Thymus (tissue), 11 donors: ENCODE results near the gene ENTHD1. TPM values are rescaled to one million over a fixed set of nuclear protein-coding genes. Genes with fewer than 3 reads are reported as not detected.
A peak's percentile ranks its signal among the peaks of the same experiment; 100 is the strongest.

Source experiments
- DNase-seq, 9 donors: peaks; one replicate each; pipeline ENCODE4 v3.0.0-alpha.2; 2013; ENCODE audit warnings: low spot score in 9 of 9, low read depth in 6 of 9, missing footprints in 1 of 9
- H3K27ac ChIP-seq, 2 donors: one replicate each; pipeline ENCODE4 v1.5.1; 2013; ENCODE audit warnings: control low read depth in 1 of 2, low read depth in 1 of 2, low read length in 1 of 2, mild to moderate bottlenecking in 1 of 2, moderate library complexity in 1 of 2
- H3K27me3 ChIP-seq, 2 donors: one replicate each; pipeline ENCODE4 v1.5.1; 2013; ENCODE audit warnings: low read length in 1 of 2; ENCODE audit not compliant: control insufficient read depth in 2 of 2, insufficient read depth in 1 of 2
- H3K36me3 ChIP-seq, 2 donors: one replicate each; pipeline ENCODE4 v1.5.1; 2013; ENCODE audit warnings: low read length in 1 of 2, mild to moderate bottlenecking in 1 of 2, moderate library complexity in 1 of 2; ENCODE audit not compliant: control insufficient read depth in 2 of 2, insufficient read depth in 2 of 2
- H3K4me1 ChIP-seq, 2 donors: one replicate each; pipeline ENCODE4 v1.5.1; 2013; ENCODE audit warnings: low read length in 2 of 2; ENCODE audit not compliant: control insufficient read depth in 2 of 2, insufficient read depth in 2 of 2
- H3K4me3 ChIP-seq, 2 donors: one replicate each; pipeline ENCODE4 v1.5.1; 2013; ENCODE audit warnings: low read length in 2 of 2, control low read depth in 1 of 2, mild to moderate bottlenecking in 1 of 2
- H3K9me3 ChIP-seq, 2 donors: one replicate each; pipeline ENCODE4 v1.5.1; 2013; ENCODE audit warnings: low read length in 1 of 2, mild to moderate bottlenecking in 1 of 2; ENCODE audit not compliant: control insufficient read depth in 2 of 2, insufficient read depth in 1 of 2
- WGBS: extraction: QIAGEN DNeasy Blood & Tissue Kit; methylation state at CpG from one replicate; pipeline ENCODE4 v1.1.7; 2013; 5-methylcytosine and 5-hydroxymethylcytosine counted together
- polyA plus RNA-seq: library from polyadenylated mRNA; stranded (reverse); fragments of 200-250 nt; gene quantifications from one replicate; pipeline ENCODE4 v1.2.3, GENCODE V29; 2013
- total RNA-seq: library from RNA; stranded (reverse); fragments of 120-200 nt; gene quantifications from one replicate; pipeline ENCODE4 v1.2.4, GENCODE V29; 2013
- donor health status: healthy.

The ENTHD1 gene
- total and polyA plus RNA-seq, 2 donors = 0.85 to 1.2 TPM

- H3K9me3 ChIP-seq = no peaks in the 10 kb centered on the region
- no peak overlapping the region for H3K4me3 ChIP-seq
- no peaks in the 10 kb centered on the region for H3K36me3 ChIP-seq
- peaks cover 0 to 23% of the 10 kb centered on the region in 2 donors for H3K27me3 ChIP-seq
- H3K27ac ChIP-seq = peak overlapping the region in 1 of 2 donors; percentile 20
- no peak for DNase-seq
- WGBS = 98% methylated on average over 9 of the region's 9 CpGs
- H3K4me1 ChIP-seq = no peaks in the 10 kb centered on the region
Measured at GRCh38 chr22:39724857-39725256, 168.7 kb downstream of the ENTHD1 start.

- WGBS = 96% methylated on average over 4 of the region's 4 CpGs
- H3K36me3 ChIP-seq = no peaks in the 10 kb centered on the region
- no peak for DNase-seq
- H3K9me3 ChIP-seq = no peaks in the 10 kb centered on the region
- no peak overlapping the region for H3K4me3 ChIP-seq
- H3K27me3 ChIP-seq = peaks cover 0 to 23% of the 10 kb centered on the region in 2 donors
- H3K4me1 ChIP-seq = no peaks in the 10 kb centered on the region
- no peak overlapping the region for H3K27ac ChIP-seq
Measured at GRCh38 chr22:39724390-39724789, 169.2 kb downstream of the ENTHD1 start.

GRCh38 chr22:39723899-39724351 lies 169.6 kb downstream of the ENTHD1 start:
- DNase-seq = no peak
- Histone ChIP-seq H3K36me3 (no peaks in the 10 kb centered on the region), H3K27ac (no peak overlapping the region), H3K9me3 (no peaks in the 10 kb centered on the region), H3K4me1 (no peaks in the 10 kb centered on the region), H3K27me3 (peaks cover 0 to 21% of the 10 kb centered on the region in 2 donors), H3K4me3 (no peak overlapping the region)
- WGBS = 95% methylated on average over 3 of the region's 3 CpGs

GRCh38 chr22:39723463-39723862 lies 170.1 kb downstream of the ENTHD1 start:
- H3K27ac ChIP-seq = no peak overlapping the region
- 95% methylated on average over 10 of the region's 10 CpGs for WGBS
- no peak overlapping the region for H3K4me3 ChIP-seq
- H3K27me3 ChIP-seq = peaks cover 0 to 21% of the 10 kb centered on the region in 2 donors
- H3K36me3 ChIP-seq = no peaks in the 10 kb centered on the region
- DNase-seq = no peak
- no peaks in the 10 kb centered on the region for H3K9me3 ChIP-seq
- no peaks in the 10 kb centered on the region for H3K4me1 ChIP-seq

- no peaks in the 10 kb centered on the region for H3K4me1 ChIP-seq
- WGBS = 83% methylated on average over 4 of the region's 4 CpGs
- no peak for DNase-seq
- no peaks in the 10 kb centered on the region for H3K36me3 ChIP-seq
- no peak overlapping the region for H3K4me3 ChIP-seq
- peaks cover 0 to 19% of the 10 kb centered on the region in 2 donors for H3K27me3 ChIP-seq
- no peak overlapping the region for H3K27ac ChIP-seq
- no peaks in the 10 kb centered on the region for H3K9me3 ChIP-seq
Measured at GRCh38 chr22:39722501-39722900, 171.1 kb downstream of the ENTHD1 start.

- Histone ChIP-seq H3K4me1 (no peaks in the 10 kb centered on the region), H3K27me3 (peaks cover 0 to 18% of the 10 kb centered on the region in 2 donors), H3K9me3 (no peaks in the 10 kb centered on the region), H3K36me3 (no peaks in the 10 kb centered on the region), H3K27ac (no peak overlapping the region), H3K4me3 (no peak overlapping the region)
- no peak for DNase-seq
- WGBS = 94% methylated on average over 6 of the region's 6 CpGs
Measured at GRCh38 chr22:39722032-39722325, 171.6 kb downstream of the ENTHD1 start.

- H3K4me3 ChIP-seq = no peak overlapping the region
- 58% methylated on average over 9 of the region's 9 CpGs for WGBS
- DNase-seq = no peak
- no peaks in the 10 kb centered on the region for H3K36me3 ChIP-seq
- H3K27ac ChIP-seq = no peak overlapping the region
- H3K27me3 ChIP-seq = peaks cover 0 to 13% of the 10 kb centered on the region in 2 donors
- no peaks in the 10 kb centered on the region for H3K9me3 ChIP-seq
- no peaks in the 10 kb centered on the region for H3K4me1 ChIP-seq
Measured at GRCh38 chr22:39721206-39722031, 172.1 kb downstream of the ENTHD1 start.

GRCh38 chr22:39719559-39720450 lies 173.8 kb downstream of the ENTHD1 start:
- Histone ChIP-seq H3K9me3 (no peaks in the 10 kb centered on the region), H3K27me3 (peaks cover 0 to 5% of the 10 kb centered on the region in 2 donors), H3K36me3 (no peaks in the 10 kb centered on the region), H3K4me1 (peaks cover 0 to 3% of the 10 kb centered on the region in 2 donors), H3K4me3 (no peak overlapping the region), H3K27ac (no peak overlapping the region)
- WGBS = 91% methylated on average over 15 of the region's 15 CpGs
- no peak for DNase-seq

GRCh38 chr22:39718921-39719475 lies 174.6 kb downstream of the ENTHD1 start:
- Histone ChIP-seq H3K36me3 (no peaks in the 10 kb centered on the region), H3K9me3 (no peaks in the 10 kb centered on the region), H3K27me3 (peaks cover 0 to 5% of the 10 kb centered on the region in 2 donors), H3K4me1 (peaks cover 0 to 3% of the 10 kb centered on the region in 2 donors), H3K4me3 (no peak overlapping the region), H3K27ac (no peak overlapping the region)
- DNase-seq = no peak
- 90% methylated on average over 8 of the region's 8 CpGs for WGBS
